ENCODE measurements around the gene HNRNPF.

HNRNPF gene

GRCh38 chr10:43390333-43390732, 18.7 kb downstream of the HNRNPF start:
- H3K4ac ChIP-seq (ENCODE audit: low read length), result no peak overlapping the region
- H2BK5ac ChIP-seq (ENCODE audit: low read length), result no peak overlapping the region
- no peaks in the 10 kb centered on the region for H3K27me3 ChIP-seq (ENCODE audit: control insufficient read depth in 3 of 3, insufficient read depth in 3 of 3, low read depth in 1 of 3, low read length in 3 of 3)
- WGBS, 2 donors (ENCODE audit: extremely low coverage in 2 of 2, insufficient read length in 2 of 2, insufficient replicate concordance in 1 of 2), result no CpG with 5 or more reads among the region's 5 CpGs
- H2AFZ ChIP-seq (ENCODE audit: low read length), result no peak overlapping the region
- no peaks in the 10 kb centered on the region for H3K9me3 ChIP-seq (replicated peaks in 1 of 2; ENCODE audit: control insufficient read depth in 2 of 2, insufficient read depth in 1 of 2, low read depth in 1 of 2, low read length in 2 of 2)
- H3K14ac ChIP-seq (ENCODE audit: low read length), result no peak overlapping the region
- no peak overlapping the region for H2BK12ac ChIP-seq (ENCODE audit: low read length)
- peaks cover 43 to 100% of the 10 kb centered on the region in 2 donors for H3K36me3 ChIP-seq (replicated peaks in 1 of 2; ENCODE audit: control insufficient read depth in 2 of 2, insufficient read depth in 2 of 2, low read length in 2 of 2)
- H4K91ac ChIP-seq (ENCODE audit: low read depth, low read length, poor library complexity), result no peak overlapping the region
- no peak overlapping the region for H3K27ac ChIP-seq (replicated peaks; ENCODE audit: low read length)
- peaks cover 3 to 6% of the 10 kb centered on the region in 2 donors for H3K4me1 ChIP-seq (ENCODE audit: control insufficient read depth in 2 of 2, insufficient read depth in 1 of 2, low read depth in 1 of 2, low read length in 2 of 2)
- no peak overlapping the region for H2BK15ac ChIP-seq (ENCODE audit: low read length)
- no peak overlapping the region for H2BK120ac ChIP-seq (ENCODE audit: low read depth, low read length)
- no peak overlapping the region for H4K8ac ChIP-seq (ENCODE audit: low read depth, low read length)
- H3K9ac ChIP-seq (ENCODE audit: low read depth, low read length, poor library complexity), result no peak overlapping the region
- no peak overlapping the region for H3K23ac ChIP-seq (ENCODE audit: low read depth, low read length, poor library complexity)
- no peak for DNase-seq (ENCODE audit: low spot score)
- H3K79me1 ChIP-seq (ENCODE audit: low read depth, low read length), result peaks cover 9% of the 10 kb centered on the region
- no peak overlapping the region for H3K18ac ChIP-seq (ENCODE audit: low read length)
- H2AK5ac ChIP-seq (ENCODE audit: low read depth, low read length), result no peak overlapping the region
- no peak overlapping the region for H3K4me2 ChIP-seq (ENCODE audit: insufficient read depth, low read length, poor library complexity, severe bottlenecking)
- no peak overlapping the region for H3K4me3 ChIP-seq (ENCODE audit: low read length in 2 of 2)

GRCh38 chr10:43389867-43390266, 19.1 kb downstream of the HNRNPF start:
- H3K36me3 ChIP-seq (replicated peaks in 1 of 2; ENCODE audit: control insufficient read depth in 2 of 2, insufficient read depth in 2 of 2, low read length in 2 of 2), result peaks cover 43 to 100% of the 10 kb centered on the region in 2 donors
- no peak overlapping the region for H3K4me3 ChIP-seq (ENCODE audit: low read length in 2 of 2)
- DNase-seq (ENCODE audit: low spot score), result no peak

GRCh38 chr10:43387678-43388032, 21.3 kb downstream of the HNRNPF start:
- Histone ChIP-seq H2BK120ac (ENCODE audit: low read depth, low read length) (no peak overlapping the region), H3K23ac (ENCODE audit: low read depth, low read length, poor library complexity) (peak overlapping the region; percentile 50), H2BK15ac (ENCODE audit: low read length) (no peak overlapping the region), H2BK12ac (ENCODE audit: low read length) (no peak overlapping the region), H3K9me3 (replicated peaks in 1 of 2; ENCODE audit: control insufficient read depth in 2 of 2, insufficient read depth in 1 of 2, low read depth in 1 of 2, low read length in 2 of 2) (no peaks in the 10 kb centered on the region), H4K91ac (ENCODE audit: low read depth, low read length, poor library complexity) (no peak overlapping the region), H2AFZ (ENCODE audit: low read length) (no peak overlapping the region), H3K4me2 (ENCODE audit: insufficient read depth, low read length, poor library complexity, severe bottlenecking) (no peak overlapping the region), H3K14ac (ENCODE audit: low read length) (no peak overlapping the region), H3K9ac (ENCODE audit: low read depth, low read length, poor library complexity) (no peak overlapping the region), H2AK5ac (ENCODE audit: low read depth, low read length) (no peak overlapping the region), H3K4me3 (ENCODE audit: low read length in 2 of 2) (no peak overlapping the region), H3K79me1 (ENCODE audit: low read depth, low read length) (peaks cover 9% of the 10 kb centered on the region), H3K4ac (ENCODE audit: low read length) (no peak overlapping the region), H3K18ac (ENCODE audit: low read length) (no peak overlapping the region), H2BK5ac (ENCODE audit: low read length) (no peak overlapping the region), H3K4me1 (ENCODE audit: control insufficient read depth in 2 of 2, insufficient read depth in 1 of 2, low read depth in 1 of 2, low read length in 2 of 2) (no peaks in the 10 kb centered on the region), H3K36me3 (replicated peaks in 1 of 2; ENCODE audit: control insufficient read depth in 2 of 2, insufficient read depth in 2 of 2, low read length in 2 of 2) (peaks cover 36 to 82% of the 10 kb centered on the region in 2 donors), H4K8ac (ENCODE audit: low read depth, low read length) (no peak overlapping the region), H3K27me3 (ENCODE audit: control insufficient read depth in 3 of 3, insufficient read depth in 3 of 3, low read depth in 1 of 3, low read length in 3 of 3) (no peaks in the 10 kb centered on the region), H3K27ac (replicated peaks; ENCODE audit: low read length) (no peak overlapping the region)
- WGBS, 2 donors (ENCODE audit: extremely low coverage in 2 of 2, insufficient read length in 2 of 2, insufficient replicate concordance in 1 of 2), result no CpG with 5 or more reads among the region's 5 CpGs
- DNase-seq (ENCODE audit: low spot score), result no peak

More at GRCh38 chr10:43389867-43390266, 19.1 kb downstream of the HNRNPF start:
- H4K91ac ChIP-seq (ENCODE audit: low read depth, low read length, poor library complexity), result no peak overlapping the region
- H3K18ac ChIP-seq (ENCODE audit: low read length), result no peak overlapping the region
- peaks cover 9% of the 10 kb centered on the region for H3K79me1 ChIP-seq (ENCODE audit: low read depth, low read length)
- H2BK12ac ChIP-seq (ENCODE audit: low read length), result no peak overlapping the region
- H4K8ac ChIP-seq (ENCODE audit: low read depth, low read length), result no peak overlapping the region
- no peak overlapping the region for H3K4me2 ChIP-seq (ENCODE audit: insufficient read depth, low read length, poor library complexity, severe bottlenecking)
- no peaks in the 10 kb centered on the region for H3K9me3 ChIP-seq (replicated peaks in 1 of 2; ENCODE audit: control insufficient read depth in 2 of 2, insufficient read depth in 1 of 2, low read depth in 1 of 2, low read length in 2 of 2)
- H3K4ac ChIP-seq (ENCODE audit: low read length), result no peak overlapping the region
- H3K9ac ChIP-seq (ENCODE audit: low read depth, low read length, poor library complexity), result no peak overlapping the region
- H2AFZ ChIP-seq (ENCODE audit: low read length), result no peak overlapping the region
- no peak overlapping the region for H2BK15ac ChIP-seq (ENCODE audit: low read length)
- no CpG with 5 or more reads among the region's 3 CpGs for WGBS, 2 donors (ENCODE audit: extremely low coverage in 2 of 2, insufficient read length in 2 of 2, insufficient replicate concordance in 1 of 2)
- no peak overlapping the region for H2BK120ac ChIP-seq (ENCODE audit: low read depth, low read length)
- H3K27ac ChIP-seq (replicated peaks; ENCODE audit: low read length), result no peak overlapping the region
- H3K27me3 ChIP-seq (ENCODE audit: control insufficient read depth in 3 of 3, insufficient read depth in 3 of 3, low read depth in 1 of 3, low read length in 3 of 3), result no peaks in the 10 kb centered on the region
- no peak overlapping the region for H2AK5ac ChIP-seq (ENCODE audit: low read depth, low read length)
- no peak overlapping the region for H3K23ac ChIP-seq (ENCODE audit: low read depth, low read length, poor library complexity)
- H2BK5ac ChIP-seq (ENCODE audit: low read length), result no peak overlapping the region
- no peak overlapping the region for H3K14ac ChIP-seq (ENCODE audit: low read length)
- peaks cover 0 to 1% of the 10 kb centered on the region in 2 donors for H3K4me1 ChIP-seq (ENCODE audit: control insufficient read depth in 2 of 2, insufficient read depth in 1 of 2, low read depth in 1 of 2, low read length in 2 of 2)

GRCh38 chr10:43386981-43387677, 21.9 kb downstream of the HNRNPF start:
- H2BK15ac ChIP-seq (ENCODE audit: low read length), result no peak overlapping the region
- H3K4me1 ChIP-seq (ENCODE audit: control insufficient read depth in 2 of 2, insufficient read depth in 1 of 2, low read depth in 1 of 2, low read length in 2 of 2), result no peaks in the 10 kb centered on the region
- peaks cover 9% of the 10 kb centered on the region for H3K79me1 ChIP-seq (ENCODE audit: low read depth, low read length)
- peak overlapping the region; percentile 50 for H3K23ac ChIP-seq (ENCODE audit: low read depth, low read length, poor library complexity)
- no peak overlapping the region for H3K4ac ChIP-seq (ENCODE audit: low read length)
- H3K4me2 ChIP-seq (ENCODE audit: insufficient read depth, low read length, poor library complexity, severe bottlenecking), result no peak overlapping the region
- H2BK5ac ChIP-seq (ENCODE audit: low read length), result no peak overlapping the region
- no peak overlapping the region for H3K9ac ChIP-seq (ENCODE audit: low read depth, low read length, poor library complexity)
- no peak overlapping the region for H3K27ac ChIP-seq (replicated peaks; ENCODE audit: low read length)
- H4K91ac ChIP-seq (ENCODE audit: low read depth, low read length, poor library complexity), result no peak overlapping the region
- no peak overlapping the region for H3K14ac ChIP-seq (ENCODE audit: low read length)
- no peak overlapping the region for H2AK5ac ChIP-seq (ENCODE audit: low read depth, low read length)
- H3K36me3 ChIP-seq (replicated peaks in 1 of 2; ENCODE audit: control insufficient read depth in 2 of 2, insufficient read depth in 2 of 2, low read length in 2 of 2), result peaks cover 36 to 76% of the 10 kb centered on the region in 2 donors
- no peaks in the 10 kb centered on the region for H3K9me3 ChIP-seq (replicated peaks in 1 of 2; ENCODE audit: control insufficient read depth in 2 of 2, insufficient read depth in 1 of 2, low read depth in 1 of 2, low read length in 2 of 2)
- no peaks in the 10 kb centered on the region for H3K27me3 ChIP-seq (ENCODE audit: control insufficient read depth in 3 of 3, insufficient read depth in 3 of 3, low read depth in 1 of 3, low read length in 3 of 3)
- no peak overlapping the region for H2BK12ac ChIP-seq (ENCODE audit: low read length)
- no CpG with 5 or more reads among the region's 29 CpGs for WGBS, 2 donors (ENCODE audit: extremely low coverage in 2 of 2, insufficient read length in 2 of 2, insufficient replicate concordance in 1 of 2)
- no peak overlapping the region for H2AFZ ChIP-seq (ENCODE audit: low read length)
- no peak for DNase-seq (ENCODE audit: low spot score)
- H3K4me3 ChIP-seq (ENCODE audit: low read length in 2 of 2), result no peak overlapping the region
- no peak overlapping the region for H3K18ac ChIP-seq (ENCODE audit: low read length)
- H4K8ac ChIP-seq (ENCODE audit: low read depth, low read length), result no peak overlapping the region
- no peak overlapping the region for H2BK120ac ChIP-seq (ENCODE audit: low read depth, low read length)
